WTC11 (cell line): Measurements from ENCODE around the gene TIAM2. TPM values are rescaled to one million over a fixed set of nuclear protein-coding genes. Genes with fewer than 3 reads are reported as not detected.

ENCODE experiments used
- ATAC-seq: fragments of 200-7000 bp; cut with Tn5 transposase; 2 replicates; pipeline ENCODE4 v1.10.0; 2021; ENCODE audit warnings: mild to moderate bottlenecking, moderate library complexity
- CTCF ChIA-PET: fragments of 300-600 bp; sonication (Branson Sonifier 250); formaldehyde crosslinking; loops from one replicate; lab custom pipeline; 2021; ENCODE audit warnings: antibody characterized with exemption; lab: Charles Lee
- POLR2A ChIA-PET: fragments of 350-600 bp; sonication (Branson Sonifier 250); formaldehyde crosslinking; loops from one replicate; lab custom pipeline; 2021; ENCODE audit warnings: antibody characterized with exemption; lab: Charles Lee
- DNase-seq: peaks from one replicate; pipeline ENCODE4 v3.0.0; 2021; ENCODE audit warnings: low spot score
- H3K27ac Mint-ChIP-seq: 2 replicates; pipeline ENCODE4 v1.8.0; 2021; ENCODE audit warnings: mixed read lengths
- H3K27me3 Mint-ChIP-seq: 2 replicates; pipeline ENCODE4 v1.8.0; 2021; ENCODE audit warnings: low read depth, mild to moderate bottlenecking, moderate library complexity, mixed read lengths
- H3K36me3 Mint-ChIP-seq: 2 replicates; pipeline ENCODE4 v1.8.0; 2021; ENCODE audit warnings: mixed read lengths
- H3K4me1 Mint-ChIP-seq: 2 replicates; pipeline ENCODE4 v1.8.0; 2022; ENCODE audit warnings: mixed read lengths
- H3K4me3 Mint-ChIP-seq: 2 replicates; pipeline ENCODE4 v1.8.0; 2021; ENCODE audit warnings: mild to moderate bottlenecking, moderate library complexity, mixed read lengths
- H3K9me3 Mint-ChIP-seq: 2 replicates; pipeline ENCODE4 v1.8.0; 2021; ENCODE audit warnings: mixed read lengths
- CBFB ChIP-seq: sonication (generic); formaldehyde crosslinking; IDR thresholded peaks from 2 replicates; pipeline ENCODE4 v1.8.1; 2022; ENCODE audit warnings: mild to moderate bottlenecking, low read depth, missing genetic modification reagents
- GTF2I ChIP-seq: fragments of 250-450 bp; sonication (Bioruptor Pico); conservative IDR thresholded peaks from 2 replicates; pipeline ENCODE4 v1.4.0; 2021; ENCODE audit warnings: mild to moderate bottlenecking
- JAZF1 ChIP-seq: fragments of 250-450 bp; sonication (Bioruptor Pico); IDR thresholded peaks from 2 replicates; pipeline ENCODE4 v1.9.0; 2021; ENCODE audit warnings: moderate library complexity, mild to moderate bottlenecking, inconsistent platforms
- KAT7 ChIP-seq: sonication (generic); formaldehyde crosslinking; IDR thresholded peaks from 2 replicates; pipeline ENCODE4 v1.8.1; 2023; ENCODE audit warnings: missing genetic modification reagents, mild to moderate bottlenecking, borderline replicate concordance
- NFE2L1 ChIP-seq: sonication (generic); formaldehyde crosslinking; IDR thresholded peaks from 2 replicates; pipeline ENCODE4 v1.8.1; 2023; ENCODE audit warnings: missing genetic modification reagents
- ZNF232 ChIP-seq: sonication (generic); formaldehyde crosslinking; IDR thresholded peaks from 2 replicates; pipeline ENCODE4 v1.8.0; 2022; ENCODE audit warnings: mild to moderate bottlenecking, missing genetic modification reagents
- ZNF317 ChIP-seq: sonication (generic); formaldehyde crosslinking; IDR thresholded peaks from 2 replicates; pipeline ENCODE4 v1.8.1; 2023; ENCODE audit warnings: low read depth, mild to moderate bottlenecking, moderate library complexity, missing genetic modification reagents, borderline replicate concordance
- ZNF423 ChIP-seq: fragments of 250-450 bp; sonication (Bioruptor Pico); IDR thresholded peaks from 2 replicates; pipeline ENCODE4 v2.1.2; 2022; ENCODE audit warnings: mild to moderate bottlenecking, moderate library complexity
- total RNA-seq: library from RNA; stranded (reverse); gene quantifications from 3 replicates; pipeline ENCODE4 v1.2.3, GENCODE V29; 2021
- TF ChIP-seq, protein P1 (sequence below): sonication (generic); formaldehyde crosslinking; conservative IDR thresholded peaks from 2 replicates; pipeline ENCODE4 v1.8.1; 2022; ENCODE audit warnings: mild to moderate bottlenecking, missing genetic modification reagents
- TF ChIP-seq, protein P2 (sequence below): sonication (generic); formaldehyde crosslinking; IDR thresholded peaks from 2 replicates; pipeline ENCODE4 v1.8.0; 2022; ENCODE audit warnings: mild to moderate bottlenecking, missing genetic modification reagents
- TF ChIP-seq, protein P3 (sequence below): sonication (generic); formaldehyde crosslinking; IDR thresholded peaks from 2 replicates; pipeline ENCODE4 v1.8.0; 2022; ENCODE audit warnings: missing genetic modification reagents
- TF ChIP-seq, protein P4 (sequence below): fragments of 250-450 bp; sonication (Bioruptor Pico); IDR thresholded peaks from 2 replicates; pipeline ENCODE4 v1.8.0; 2021; ENCODE audit warnings: mild to moderate bottlenecking
- TF ChIP-seq, protein P5 (sequence below): fragments of 250-450 bp; sonication (Bioruptor Pico); IDR thresholded peaks from 2 replicates; pipeline ENCODE4 v1.9.0; 2021; ENCODE audit warnings: mild to moderate bottlenecking
- TF ChIP-seq, protein P6 (sequence below): sonication (generic); formaldehyde crosslinking; IDR thresholded peaks from 2 replicates; pipeline ENCODE4 v1.8.0; 2023; ENCODE audit warnings: mild to moderate bottlenecking, missing genetic modification reagents

The TIAM2 gene
- total RNA-seq, 1 experiment from 2014 or later = 15.1 TPM

DNA sequence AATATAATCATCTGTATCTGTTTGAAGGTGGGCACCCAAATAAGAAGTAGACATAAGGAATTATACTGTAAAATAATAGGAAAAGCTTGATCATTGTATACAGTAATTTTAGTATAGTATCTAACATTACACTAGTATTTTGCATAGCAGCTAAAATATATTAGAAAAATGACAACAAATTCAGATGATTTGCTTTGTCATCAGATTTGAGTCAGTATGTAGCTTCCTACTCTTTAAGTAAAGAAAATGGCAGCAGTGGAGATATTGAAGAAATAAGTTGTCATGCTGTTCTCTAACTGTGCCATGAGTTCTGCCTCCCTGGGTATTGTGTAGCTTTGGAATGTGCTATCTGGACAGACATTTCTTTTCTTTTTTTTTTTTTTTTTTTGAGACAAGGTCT lies 74.4 kb downstream of the TIAM2 start:
- POLR2A ChIA-PET = no interaction called here
- no peak for ATAC-seq
- DNase-seq = no peak
- no peak overlapping the region for H3K4me3 Mint-ChIP-seq
- no peaks in the 10 kb centered on the region for H3K27me3 Mint-ChIP-seq
- CTCF ChIA-PET = interaction anchor here (0.7 kb wide), 1 partner anchor 396 kb away, joined by 3 read pairs; no protein-coding TSS in a partner anchor
- no peak overlapping the region for H3K27ac Mint-ChIP-seq
- no peaks in the 10 kb centered on the region for H3K36me3 Mint-ChIP-seq
- no peaks in the 10 kb centered on the region for H3K9me3 Mint-ChIP-seq
- TF ChIP-seq, protein P1, sequence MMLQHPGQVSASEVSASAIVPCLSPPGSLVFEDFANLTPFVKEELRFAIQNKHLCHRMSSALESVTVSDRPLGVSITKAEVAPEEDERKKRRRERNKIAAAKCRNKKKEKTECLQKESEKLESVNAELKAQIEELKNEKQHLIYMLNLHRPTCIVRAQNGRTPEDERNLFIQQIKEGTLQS (CRISPR knock-in tag) = no peak
- H3K4me1 Mint-ChIP-seq = peaks cover 29% of the 10 kb centered on the region

DNA sequence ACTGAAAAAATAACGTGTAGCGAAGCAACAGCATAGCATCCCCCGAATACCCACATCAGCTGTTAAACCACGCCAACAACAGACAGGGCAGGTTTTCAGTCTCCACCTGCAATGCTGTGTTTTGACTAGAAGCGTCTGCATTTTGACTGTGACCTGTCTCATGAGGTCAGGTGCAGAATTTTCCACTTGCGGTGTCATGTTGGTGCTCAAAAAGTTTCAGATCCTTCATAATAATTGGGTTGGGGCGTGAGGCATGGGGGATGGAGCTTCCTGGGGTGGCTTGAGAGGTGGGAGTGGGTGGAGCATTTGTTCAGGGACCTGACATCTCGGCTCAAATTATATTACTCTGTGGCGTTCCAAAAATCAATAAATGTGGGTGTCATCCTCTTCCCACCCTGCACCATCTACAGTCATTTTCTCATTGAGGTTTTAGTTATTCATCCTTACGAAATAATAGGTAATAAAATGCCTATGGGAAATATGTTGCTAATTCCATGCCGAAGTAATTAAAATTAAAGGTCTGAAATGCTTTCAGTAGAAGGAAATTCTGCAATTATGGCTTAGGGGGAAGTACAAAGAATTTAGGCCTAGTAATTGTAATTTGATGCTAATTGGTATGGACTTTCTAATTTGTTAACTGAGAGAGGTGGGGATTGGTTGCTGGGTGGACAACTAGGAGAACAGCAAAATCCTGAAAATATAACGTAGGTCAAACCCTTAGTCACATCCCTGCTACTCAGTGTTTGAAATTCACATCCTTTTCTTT lies 81.0 kb downstream of the TIAM2 start:
- Mint-ChIP-seq H3K4me3 (no peak overlapping the region), H3K27ac (no peak overlapping the region), H3K4me1 (peaks cover 24% of the 10 kb centered on the region), H3K27me3 (no peaks in the 10 kb centered on the region), H3K9me3 (no peaks in the 10 kb centered on the region), H3K36me3 (no peaks in the 10 kb centered on the region)
- ATAC-seq = no peak
- TF ChIP-seq, protein P2, sequence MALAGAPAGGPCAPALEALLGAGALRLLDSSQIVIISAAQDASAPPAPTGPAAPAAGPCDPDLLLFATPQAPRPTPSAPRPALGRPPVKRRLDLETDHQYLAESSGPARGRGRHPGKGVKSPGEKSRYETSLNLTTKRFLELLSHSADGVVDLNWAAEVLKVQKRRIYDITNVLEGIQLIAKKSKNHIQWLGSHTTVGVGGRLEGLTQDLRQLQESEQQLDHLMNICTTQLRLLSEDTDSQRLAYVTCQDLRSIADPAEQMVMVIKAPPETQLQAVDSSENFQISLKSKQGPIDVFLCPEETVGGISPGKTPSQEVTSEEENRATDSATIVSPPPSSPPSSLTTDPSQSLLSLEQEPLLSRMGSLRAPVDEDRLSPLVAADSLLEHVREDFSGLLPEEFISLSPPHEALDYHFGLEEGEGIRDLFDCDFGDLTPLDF = no peak
- TF ChIP-seq GTF2I (CRISPR knock-in tag) (no peak), KAT7 (CRISPR knock-in tag) (no peak), ZNF317 (CRISPR knock-in tag) (no peak), JAZF1 (CRISPR knock-in tag) (no peak)
- TF ChIP-seq, protein P3, sequence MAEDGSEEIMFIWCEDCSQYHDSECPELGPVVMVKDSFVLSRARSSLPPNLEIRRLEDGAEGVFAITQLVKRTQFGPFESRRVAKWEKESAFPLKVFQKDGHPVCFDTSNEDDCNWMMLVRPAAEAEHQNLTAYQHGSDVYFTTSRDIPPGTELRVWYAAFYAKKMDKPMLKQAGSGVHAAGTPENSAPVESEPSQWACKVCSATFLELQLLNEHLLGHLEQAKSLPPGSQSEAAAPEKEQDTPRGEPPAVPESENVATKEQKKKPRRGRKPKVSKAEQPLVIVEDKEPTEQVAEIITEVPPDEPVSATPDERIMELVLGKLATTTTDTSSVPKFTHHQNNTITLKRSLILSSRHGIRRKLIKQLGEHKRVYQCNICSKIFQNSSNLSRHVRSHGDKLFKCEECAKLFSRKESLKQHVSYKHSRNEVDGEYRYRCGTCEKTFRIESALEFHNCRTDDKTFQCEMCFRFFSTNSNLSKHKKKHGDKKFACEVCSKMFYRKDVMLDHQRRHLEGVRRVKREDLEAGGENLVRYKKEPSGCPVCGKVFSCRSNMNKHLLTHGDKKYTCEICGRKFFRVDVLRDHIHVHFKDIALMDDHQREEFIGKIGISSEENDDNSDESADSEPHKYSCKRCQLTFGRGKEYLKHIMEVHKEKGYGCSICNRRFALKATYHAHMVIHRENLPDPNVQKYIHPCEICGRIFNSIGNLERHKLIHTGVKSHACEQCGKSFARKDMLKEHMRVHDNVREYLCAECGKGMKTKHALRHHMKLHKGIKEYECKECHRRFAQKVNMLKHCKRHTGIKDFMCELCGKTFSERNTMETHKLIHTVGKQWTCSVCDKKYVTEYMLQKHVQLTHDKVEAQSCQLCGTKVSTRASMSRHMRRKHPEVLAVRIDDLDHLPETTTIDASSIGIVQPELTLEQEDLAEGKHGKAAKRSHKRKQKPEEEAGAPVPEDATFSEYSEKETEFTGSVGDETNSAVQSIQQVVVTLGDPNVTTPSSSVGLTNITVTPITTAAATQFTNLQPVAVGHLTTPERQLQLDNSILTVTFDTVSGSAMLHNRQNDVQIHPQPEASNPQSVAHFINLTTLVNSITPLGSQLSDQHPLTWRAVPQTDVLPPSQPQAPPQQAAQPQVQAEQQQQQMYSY (CRISPR knock-in tag) = no peak
- CTCF ChIA-PET = no interaction called here
- DNase-seq = no peak
- POLR2A ChIA-PET = no interaction called here

DNA sequence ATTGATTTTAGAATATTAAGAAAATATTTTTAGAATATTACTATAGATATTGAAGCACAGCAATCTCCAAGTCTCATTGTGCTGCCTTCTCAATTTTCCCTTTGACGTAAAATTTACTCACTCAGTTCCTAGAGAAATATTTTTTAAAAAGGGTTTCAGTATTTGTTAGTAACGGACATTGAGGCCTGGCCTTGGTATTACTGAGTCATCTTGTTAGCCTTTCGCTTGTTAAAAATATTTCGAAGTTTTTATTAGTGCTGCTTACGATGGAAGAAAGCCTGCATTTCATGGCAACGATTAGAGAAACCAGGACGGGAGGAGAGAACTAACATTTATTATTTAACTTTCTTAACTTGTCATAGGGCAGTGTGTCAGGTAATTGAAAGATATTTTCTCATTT lies 82.2 kb downstream of the TIAM2 start:
- ATAC-seq = no peak
- TF ChIP-seq, protein P1 (CRISPR knock-in tag) = no peak
- TF ChIP-seq NFE2L1 (no peak), ZNF423 (CRISPR knock-in tag) (no peak), CBFB (CRISPR knock-in tag) (no peak), ZNF232 (no peak)
- TF ChIP-seq, protein P4, sequence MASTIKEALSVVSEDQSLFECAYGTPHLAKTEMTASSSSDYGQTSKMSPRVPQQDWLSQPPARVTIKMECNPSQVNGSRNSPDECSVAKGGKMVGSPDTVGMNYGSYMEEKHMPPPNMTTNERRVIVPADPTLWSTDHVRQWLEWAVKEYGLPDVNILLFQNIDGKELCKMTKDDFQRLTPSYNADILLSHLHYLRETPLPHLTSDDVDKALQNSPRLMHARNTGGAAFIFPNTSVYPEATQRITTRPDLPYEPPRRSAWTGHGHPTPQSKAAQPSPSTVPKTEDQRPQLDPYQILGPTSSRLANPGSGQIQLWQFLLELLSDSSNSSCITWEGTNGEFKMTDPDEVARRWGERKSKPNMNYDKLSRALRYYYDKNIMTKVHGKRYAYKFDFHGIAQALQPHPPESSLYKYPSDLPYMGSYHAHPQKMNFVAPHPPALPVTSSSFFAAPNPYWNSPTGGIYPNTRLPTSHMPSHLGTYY = no peak
- TF ChIP-seq, protein P5, sequence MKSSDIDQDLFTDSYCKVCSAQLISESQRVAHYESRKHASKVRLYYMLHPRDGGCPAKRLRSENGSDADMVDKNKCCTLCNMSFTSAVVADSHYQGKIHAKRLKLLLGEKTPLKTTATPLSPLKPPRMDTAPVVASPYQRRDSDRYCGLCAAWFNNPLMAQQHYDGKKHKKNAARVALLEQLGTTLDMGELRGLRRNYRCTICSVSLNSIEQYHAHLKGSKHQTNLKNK (CRISPR knock-in tag) = no peak
- TF ChIP-seq, protein P6, sequence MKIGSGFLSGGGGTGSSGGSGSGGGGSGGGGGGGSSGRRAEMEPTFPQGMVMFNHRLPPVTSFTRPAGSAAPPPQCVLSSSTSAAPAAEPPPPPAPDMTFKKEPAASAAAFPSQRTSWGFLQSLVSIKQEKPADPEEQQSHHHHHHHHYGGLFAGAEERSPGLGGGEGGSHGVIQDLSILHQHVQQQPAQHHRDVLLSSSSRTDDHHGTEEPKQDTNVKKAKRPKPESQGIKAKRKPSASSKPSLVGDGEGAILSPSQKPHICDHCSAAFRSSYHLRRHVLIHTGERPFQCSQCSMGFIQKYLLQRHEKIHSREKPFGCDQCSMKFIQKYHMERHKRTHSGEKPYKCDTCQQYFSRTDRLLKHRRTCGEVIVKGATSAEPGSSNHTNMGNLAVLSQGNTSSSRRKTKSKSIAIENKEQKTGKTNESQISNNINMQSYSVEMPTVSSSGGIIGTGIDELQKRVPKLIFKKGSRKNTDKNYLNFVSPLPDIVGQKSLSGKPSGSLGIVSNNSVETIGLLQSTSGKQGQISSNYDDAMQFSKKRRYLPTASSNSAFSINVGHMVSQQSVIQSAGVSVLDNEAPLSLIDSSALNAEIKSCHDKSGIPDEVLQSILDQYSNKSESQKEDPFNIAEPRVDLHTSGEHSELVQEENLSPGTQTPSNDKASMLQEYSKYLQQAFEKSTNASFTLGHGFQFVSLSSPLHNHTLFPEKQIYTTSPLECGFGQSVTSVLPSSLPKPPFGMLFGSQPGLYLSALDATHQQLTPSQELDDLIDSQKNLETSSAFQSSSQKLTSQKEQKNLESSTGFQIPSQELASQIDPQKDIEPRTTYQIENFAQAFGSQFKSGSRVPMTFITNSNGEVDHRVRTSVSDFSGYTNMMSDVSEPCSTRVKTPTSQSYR (CRISPR knock-in tag) = no peak
- POLR2A ChIA-PET = no interaction called here
- Mint-ChIP-seq H3K4me3 (no peak overlapping the region), H3K9me3 (no peaks in the 10 kb centered on the region), H3K27me3 (no peaks in the 10 kb centered on the region), H3K4me1 (peaks cover 26% of the 10 kb centered on the region), H3K27ac (peak overlapping the region; percentile 28), H3K36me3 (no peaks in the 10 kb centered on the region)
- DNase-seq = no peak
- CTCF ChIA-PET = no interaction called here
